BLaER1 treated with 17β-estradiol and CSF1 and Interleukin-3, amounts not matched to agents 10 nM and 100 nM (cell line): Measurements from ENCODE around the gene DUSP7.
A peak's percentile ranks its signal among the peaks of the same experiment; 100 is the strongest.

Experiments used
- H3K27ac ChIP-seq, 11 experiments: shearing (Covaris generic); formaldehyde crosslinking; 2 replicates each; pipeline ENCODE4 v1.8.1; 2022
- H3K27me3 ChIP-seq, 11 experiments: shearing (Covaris generic); formaldehyde crosslinking; 2 replicates each; pipeline ENCODE4 v1.8.1; 2022
- H3K36me3 ChIP-seq, 11 experiments: shearing (Covaris generic); formaldehyde crosslinking; 2 replicates each; pipeline ENCODE4 v1.8.1; 2022
- H3K4me1 ChIP-seq, 10 experiments: shearing (Covaris generic); formaldehyde crosslinking; 2 replicates each; pipeline ENCODE4 v1.8.1; 2022
- H3K4me2 ChIP-seq, 11 experiments: shearing (Covaris generic); formaldehyde crosslinking; 2 replicates each; pipeline ENCODE4 v1.8.1; 2022
- H3K4me3 ChIP-seq, 10 experiments: shearing (Covaris generic); formaldehyde crosslinking; 2 replicates each; pipeline ENCODE4 v1.8.1; 2022
- H3K9ac ChIP-seq, 11 experiments: shearing (Covaris generic); formaldehyde crosslinking; 2 replicates each; pipeline ENCODE4 v1.8.1; 2022
- H3K9me3 ChIP-seq, 11 experiments: shearing (Covaris generic); formaldehyde crosslinking; replicated peaks in 1 of 11; 2 replicates each; pipeline ENCODE4 v1.8.1; 2022
- H4K20me1 ChIP-seq, 11 experiments: shearing (Covaris generic); formaldehyde crosslinking; 2 replicates each; pipeline ENCODE4 v1.8.1; 2022
- Cebpa-rat ChIP-seq, 11 experiments: shearing (Covaris generic); IDR thresholded peaks; 2 replicates each; pipeline ENCODE4 v1.8.1; 2022

DUSP7 gene

DNA sequence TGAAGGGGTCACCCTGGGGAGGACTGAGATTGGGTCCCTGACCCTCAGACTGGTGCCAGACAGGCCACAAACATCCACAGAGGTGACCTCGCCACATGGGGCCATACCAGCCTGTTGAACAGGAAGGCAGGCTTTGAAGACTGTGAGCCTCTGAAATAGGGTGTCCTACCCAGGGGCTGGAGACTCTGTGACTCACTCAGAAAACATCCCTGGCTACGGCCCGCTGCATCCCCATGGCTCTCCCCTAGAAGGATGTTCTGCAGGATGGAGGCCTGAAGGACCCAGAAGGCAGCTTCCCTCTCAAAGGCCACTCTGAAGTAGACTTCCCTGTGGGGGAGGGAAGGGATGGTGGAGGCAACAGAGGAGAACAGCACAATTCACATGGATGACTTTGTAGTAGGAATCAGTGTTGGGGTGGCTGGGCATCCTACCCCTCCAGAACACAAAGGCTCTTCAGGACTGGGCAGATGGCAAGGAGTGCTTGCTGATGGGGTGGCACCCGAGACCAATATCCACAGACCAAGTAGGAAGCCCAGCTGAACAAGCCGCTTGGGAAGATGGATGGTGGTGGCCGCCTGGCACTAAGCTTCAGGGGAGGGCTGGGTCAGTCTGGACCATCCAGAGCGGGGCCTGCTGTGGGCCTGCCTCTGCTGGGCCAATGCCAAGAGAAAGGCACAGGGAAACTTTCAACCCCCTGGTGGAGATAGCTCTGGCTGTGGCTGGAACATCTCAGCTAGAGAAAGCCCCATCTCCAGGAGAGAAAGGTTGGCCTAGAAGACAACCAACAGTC, 37.6 kb upstream of the DUSP7 start:
- H3K9me3 ChIP-seq: no peaks in the 10 kb centered on the region
- H3K9ac ChIP-seq: peak overlapping the region in 2 of 11 experiments; percentile 14 to 42; a peak in 3 of 22 replicates
- H3K4me3 ChIP-seq: no peak overlapping the region
- no peak for TF ChIP-seq Cebpa-rat (IDR thresholded peaks at IDR 0.05)
- H3K27ac ChIP-seq: peak overlapping the region in 6 of 11 experiments; percentile 50 to 84 (median 81); a peak in 12 of 22 replicates
- peaks cover 0 to 51% (median 46%) of the 10 kb centered on the region in 11 experiments; a peak in 18 of 22 replicates for H3K36me3 ChIP-seq
- peaks cover 58 to 75% (median 62%) of the 10 kb centered on the region in 10 experiments for H3K4me1 ChIP-seq
- H4K20me1 ChIP-seq: no peaks in the 10 kb centered on the region; a peak in 1 of 22 replicates
- H3K27me3 ChIP-seq: no peaks in the 10 kb centered on the region
- H3K4me2 ChIP-seq: peak overlapping the region; percentile 54 to 96 (median 92)

GRCh38 chr3:52092891-52093290, 36.5 kb upstream of the DUSP7 start:
- Histone ChIP-seq H3K9me3 (no peaks in the 10 kb centered on the region), H4K20me1 (no peaks in the 10 kb centered on the region; a peak in 1 of 22 replicates), H3K27ac (peak overlapping the region in 8 of 11 experiments; percentile 0 to 84 (median 70); a peak in 13 of 22 replicates), H3K4me3 (peak overlapping the region in 2 of 10 experiments; percentile 7 to 22; a peak in 3 of 20 replicates), H3K4me1 (peaks cover 69 to 75% (median 71%) of the 10 kb centered on the region in 10 experiments), H3K9ac (peak overlapping the region in 7 of 11 experiments; percentile 6 to 71 (median 42); a peak in 10 of 22 replicates), H3K4me2 (peak overlapping the region; percentile 54 to 96 (median 92)), H3K27me3 (no peaks in the 10 kb centered on the region), H3K36me3 (peaks cover 0 to 41% (median 38%) of the 10 kb centered on the region in 11 experiments; a peak in 18 of 22 replicates)
- no peak for TF ChIP-seq Cebpa-rat (IDR thresholded peaks at IDR 0.05)

DNA sequence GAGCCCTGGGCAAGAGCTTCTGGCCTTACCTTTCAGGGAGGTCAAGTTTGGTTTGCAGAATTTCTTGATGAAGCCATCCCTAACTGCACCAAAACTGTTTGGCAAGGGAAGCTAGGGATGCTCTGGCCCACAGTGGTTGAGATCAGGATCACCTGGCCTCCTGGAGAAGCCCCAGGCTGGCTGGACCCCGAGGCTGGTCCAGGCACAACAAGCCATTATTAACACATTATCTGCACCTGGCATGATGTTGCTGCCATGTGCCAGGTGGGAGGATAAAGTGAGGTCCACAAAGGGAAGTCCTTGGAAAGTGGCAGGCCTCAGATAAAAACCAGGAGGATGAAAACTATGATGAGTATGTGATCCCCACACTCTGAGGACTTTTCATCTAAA, 35.9 kb upstream of the DUSP7 start:
- H3K4me3 ChIP-seq: 0 out of 20 replicates have a peak overlapping the region, but pooled peaks of 1 of the 10 experiments have one; percentile 7
- H3K9ac ChIP-seq: peak overlapping the region in 5 of 11 experiments; percentile 36 to 78 (median 68); a peak in 11 of 22 replicates
- H3K4me1 ChIP-seq: peaks cover 72 to 79% (median 76%) of the 10 kb centered on the region in 10 experiments
- H3K27me3 ChIP-seq: no peaks in the 10 kb centered on the region
- H3K4me2 ChIP-seq: peak overlapping the region; percentile 87 to 96 (median 92); a peak in 21 of 22 replicates
- no peak for TF ChIP-seq Cebpa-rat (IDR thresholded peaks at IDR 0.05)
- H3K9me3 ChIP-seq: no peaks in the 10 kb centered on the region
- H3K27ac ChIP-seq: peak overlapping the region in 7 of 11 experiments; percentile 17 to 84 (median 80); a peak in 9 of 22 replicates
- no peaks in the 10 kb centered on the region; a peak in 1 of 22 replicates for H4K20me1 ChIP-seq
- peaks cover 0 to 35% (median 32%) of the 10 kb centered on the region in 11 experiments; a peak in 18 of 22 replicates for H3K36me3 ChIP-seq

GRCh38 chr3:52091586-52092270, 35.4 kb upstream of the DUSP7 start:
- TF ChIP-seq Cebpa-rat (IDR thresholded peaks at IDR 0.05): no peak
- peaks cover 77 to 85% (median 81%) of the 10 kb centered on the region in 10 experiments for H3K4me1 ChIP-seq
- H4K20me1 ChIP-seq: peaks cover 0 to 2% (median 0%) of the 10 kb centered on the region in 11 experiments; a peak in 4 of 22 replicates
- no peaks in the 10 kb centered on the region for H3K27me3 ChIP-seq
- H3K4me2 ChIP-seq: peak overlapping the region; percentile 87 to 96 (median 92)
- H3K27ac ChIP-seq: peak overlapping the region in 8 of 11 experiments; percentile 3 to 84 (median 80); a peak in 13 of 22 replicates
- H3K9me3 ChIP-seq: no peaks in the 10 kb centered on the region
- H3K9ac ChIP-seq: peak overlapping the region in 7 of 11 experiments; percentile 36 to 78 (median 68); a peak in 12 of 22 replicates
- 0 out of 20 replicates have a peak overlapping the region, but pooled peaks of 1 of the 10 experiments have one; percentile 7 for H3K4me3 ChIP-seq
- peaks cover 0 to 30% (median 26%) of the 10 kb centered on the region in 11 experiments; a peak in 17 of 22 replicates for H3K36me3 ChIP-seq

DNA sequence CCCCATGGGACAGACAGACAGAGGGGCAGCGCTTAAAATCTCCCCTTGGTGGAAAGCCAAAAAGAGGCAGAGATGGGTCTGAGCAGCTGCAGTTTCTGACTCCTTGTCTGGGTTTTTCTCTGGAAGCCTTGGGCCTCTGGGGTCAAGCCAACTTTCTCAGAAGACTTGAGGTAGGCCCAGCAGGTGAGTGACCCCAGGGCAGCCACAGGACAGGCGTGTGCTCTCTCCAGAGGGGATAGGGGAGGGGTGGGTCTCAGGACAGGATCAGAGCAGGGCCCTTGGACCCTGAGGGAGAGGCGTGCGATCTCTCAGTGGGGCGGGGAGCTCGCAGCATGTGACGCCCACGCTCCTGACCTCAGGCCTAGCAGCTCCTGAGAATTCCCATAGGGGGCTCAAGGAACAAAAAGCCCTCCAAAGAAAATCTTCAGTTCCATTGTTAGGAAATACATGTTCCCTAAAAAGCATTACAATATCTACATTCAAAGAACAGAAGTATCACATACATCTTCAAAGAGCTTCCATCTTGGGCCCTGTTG, 34.6 kb upstream of the DUSP7 start:
- H3K9ac ChIP-seq: peak overlapping the region; percentile 40 to 78 (median 62); a peak in 21 of 22 replicates
- peak overlapping the region in 4 of 10 experiments; percentile 6 to 35 (median 16); a peak in 3 of 20 replicates for H3K4me3 ChIP-seq
- no peaks in the 10 kb centered on the region for H3K9me3 ChIP-seq
- peak overlapping the region; percentile 32 to 84 (median 80); a peak in 21 of 22 replicates for H3K27ac ChIP-seq
- peak overlapping the region; percentile 87 to 96 (median 92) for H3K4me2 ChIP-seq
- peaks cover 0 to 9% (median 0%) of the 10 kb centered on the region in 11 experiments; a peak in 4 of 22 replicates for H4K20me1 ChIP-seq
- H3K27me3 ChIP-seq: no peaks in the 10 kb centered on the region
- no peak for TF ChIP-seq Cebpa-rat (IDR thresholded peaks at IDR 0.05)
- peaks cover 84 to 92% (median 88%) of the 10 kb centered on the region in 10 experiments for H3K4me1 ChIP-seq
- H3K36me3 ChIP-seq: peaks cover 0 to 23% (median 19%) of the 10 kb centered on the region in 11 experiments; a peak in 15 of 22 replicates

GRCh38 chr3:52090131-52090932, 34.0 kb upstream of the DUSP7 start:
- Histone ChIP-seq H3K4me3 (peak overlapping the region in 4 of 10 experiments; percentile 6 to 35 (median 16); a peak in 6 of 20 replicates), H3K27me3 (no peaks in the 10 kb centered on the region), H3K36me3 (peaks cover 0 to 16% (median 13%) of the 10 kb centered on the region in 11 experiments; a peak in 10 of 22 replicates), H4K20me1 (peaks cover 0 to 13% (median 0%) of the 10 kb centered on the region in 11 experiments; a peak in 4 of 22 replicates), H3K4me1 (peaks cover 91 to 99% (median 95%) of the 10 kb centered on the region in 10 experiments), H3K27ac (peak overlapping the region; percentile 32 to 84 (median 80); a peak in 21 of 22 replicates), H3K4me2 (peak overlapping the region; percentile 87 to 96 (median 92)), H3K9ac (peak overlapping the region; percentile 40 to 78 (median 62); a peak in 20 of 22 replicates), H3K9me3 (no peaks in the 10 kb centered on the region)
- TF ChIP-seq Cebpa-rat (IDR thresholded peaks at IDR 0.05): no peak

DNA sequence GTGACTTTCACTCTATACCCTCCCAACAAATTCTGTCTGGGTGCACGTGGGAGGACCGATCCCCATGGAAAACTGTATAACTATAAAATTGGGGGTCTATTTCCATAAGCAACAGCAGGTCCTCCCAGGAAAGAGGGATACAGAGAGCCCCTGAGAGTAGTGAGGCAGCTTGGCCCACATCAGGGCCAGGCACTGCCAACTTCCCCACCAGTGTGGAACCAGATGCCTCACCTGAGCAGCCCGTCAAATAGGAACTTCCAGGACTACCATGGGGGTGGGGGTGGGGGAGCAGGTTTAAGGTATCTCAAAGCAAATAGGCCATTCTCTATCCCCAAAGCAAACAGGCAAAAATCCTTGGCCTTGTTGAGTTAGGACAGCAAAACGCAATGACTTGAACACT, 33.3 kb upstream of the DUSP7 start:
- H3K27me3 ChIP-seq: no peaks in the 10 kb centered on the region
- peak overlapping the region; percentile 87 to 96 (median 92) for H3K4me2 ChIP-seq
- H4K20me1 ChIP-seq: peaks cover 0 to 20% (median 0%) of the 10 kb centered on the region in 11 experiments; a peak in 4 of 22 replicates
- H3K36me3 ChIP-seq: peaks cover 0 to 11% (median 7%) of the 10 kb centered on the region in 11 experiments; a peak in 7 of 22 replicates
- peak overlapping the region in 2 of 10 experiments; percentile 3 to 12; a peak in 3 of 20 replicates for H3K4me3 ChIP-seq
- H3K9me3 ChIP-seq: no peaks in the 10 kb centered on the region
- TF ChIP-seq Cebpa-rat (IDR thresholded peaks at IDR 0.05): no peak
- peak overlapping the region in 10 of 11 experiments; percentile 72 to 84 (median 80); a peak in 20 of 22 replicates for H3K27ac ChIP-seq
- H3K9ac ChIP-seq: peak overlapping the region in 10 of 11 experiments; percentile 43 to 78 (median 66); a peak in 16 of 22 replicates
- peaks cover 98 to 100% (median 100%) of the 10 kb centered on the region in 10 experiments for H3K4me1 ChIP-seq
